OCI-LY7 (cell line): ENCODE data around the gene BMPR1B.

ENCODE experiments used
- CTCF ChIP-seq: fragments of 200-600 bp; sonication (generic); conservative IDR thresholded peaks from 2 replicates; pipeline ENCODE4 v1.5.1; 2014; ENCODE audit warnings: mild to moderate bottlenecking, antibody characterized with exemption, low read length, moderate library complexity, mixed read lengths
- EZH2phosphoT487 ChIP-seq: fragments of 200-600 bp; sonication (generic); IDR thresholded peaks from 2 replicates; pipeline ENCODE4 v1.6.1; 2018; ENCODE audit warnings: low read depth, borderline replicate concordance, mild to moderate bottlenecking, mixed run types, antibody characterized with exemption, low read length, moderate library complexity, mixed read lengths

- TF ChIP-seq EZH2phosphoT487 = no peak
- no peak for TF ChIP-seq CTCF
These were observed 33.9 kb downstream of the BMPR1B start for GRCh38 chr4:94791701-94792100.
